MCF 10A (cell line): ENCODE measurements around the gene HTR3E. TPM values are rescaled to one million over a fixed set of nuclear protein-coding genes. Genes with fewer than 3 reads are reported as not detected.

Source experiments
- BruUV-seq: library from RNA; stranded (reverse); fragments of 400-500 nt; replicated peaks from 2 replicates; lab custom pipeline; 2021; lab: Mats Ljungman, UMichigan
- CTCF ChIA-PET: fragments of 300-600 bp; sonication (Branson Sonifier 250); formaldehyde crosslinking; extraction: SDS; loops from one replicate; lab custom pipeline; 2021; ENCODE audit warnings: antibody characterized with exemption, inconsistent platforms; lab: Yijun Ruan, JAX
- POLR2A ChIA-PET: fragments of 300-600, 350-650 bp; sonication (Branson Sonifier 250); formaldehyde crosslinking; extraction: SDS; loops from one replicate; lab custom pipeline; 2020; ENCODE audit warnings: antibody characterized with exemption, inconsistent platforms; lab: Yijun Ruan, JAX
- DNase-seq: peaks from one replicate; pipeline ENCODE4 v3.0.0-alpha.2; 2018; ENCODE audit not compliant: unreplicated experiment
- H3K27ac Mint-ChIP-seq: one replicate; pipeline ENCODE4 v1.8.0; 2022; ENCODE audit warnings: mild to moderate bottlenecking, low read depth, mixed read lengths; ENCODE audit not compliant: unreplicated experiment
- H3K27me3 Mint-ChIP-seq: one replicate; pipeline ENCODE4 v1.8.0; 2022; ENCODE audit warnings: mixed read lengths; ENCODE audit not compliant: insufficient read depth, unreplicated experiment
- H3K36me3 Mint-ChIP-seq: one replicate; pipeline ENCODE4 v1.8.0; 2022; ENCODE audit warnings: mild to moderate bottlenecking, moderate library complexity, mixed read lengths; ENCODE audit not compliant: insufficient read depth, unreplicated experiment
- H3K4me1 Mint-ChIP-seq: one replicate; pipeline ENCODE4 v1.8.0; 2022; ENCODE audit warnings: mixed read lengths; ENCODE audit not compliant: insufficient read depth, unreplicated experiment
- H3K4me3 Mint-ChIP-seq: one replicate; pipeline ENCODE4 v1.8.0; 2022; ENCODE audit warnings: mild to moderate bottlenecking, moderate library complexity, mixed read lengths; ENCODE audit not compliant: unreplicated experiment
- H3K9me3 Mint-ChIP-seq: one replicate; pipeline ENCODE4 v1.8.0; 2022; ENCODE audit warnings: mixed read lengths; ENCODE audit not compliant: unreplicated experiment
- CTCF ChIP-seq: fragments of 200-600 bp; IDR thresholded peaks from one replicate; pipeline ENCODE4 v1.8.0; 2022; ENCODE audit warnings: antibody characterized with exemption, mild to moderate bottlenecking; ENCODE audit not compliant: unreplicated experiment
- intact Hi-C: fragments of 100-400 bp; cut with micrococcal nuclease; formaldehyde crosslinking; loops from 2 replicates; pipeline ENCODE4 v1.14.1; 2022
- total RNA-seq: library from RNA; stranded (reverse); gene quantifications from 2 replicates; pipeline ENCODE4 v1.2.3, GENCODE V29; 2022

The HTR3E gene
- total RNA-seq, 1 experiment from 2014 or later = not detected

- no peak for TF ChIP-seq CTCF
- no TSS peak for BruUV-seq
- intact Hi-C loops = no loop called here
- no peak overlapping the region for H3K4me3 Mint-ChIP-seq
- POLR2A ChIA-PET = interaction anchor here (0.7 kb wide), 1 partner anchor 172 kb away, joined by 3 read pairs; no protein-coding TSS in a partner anchor
- no peaks in the 10 kb centered on the region for H3K4me1 Mint-ChIP-seq
- no peak for DNase-seq
- H3K36me3 Mint-ChIP-seq = no peaks in the 10 kb centered on the region
- CTCF ChIA-PET = no interaction called here
- H3K27ac Mint-ChIP-seq = no peak overlapping the region
- no peaks in the 10 kb centered on the region for H3K9me3 Mint-ChIP-seq
- no peaks in the 10 kb centered on the region for H3K27me3 Mint-ChIP-seq
Measured at GRCh38 chr3:184126006-184126405, 29.1 kb downstream of the HTR3E start.

- peak; percentile 40 for DNase-seq
- CTCF ChIA-PET = no interaction called here
Measured at GRCh38 chr3:184129012-184129411, 32.1 kb downstream of the HTR3E start.

GRCh38 chr3:184132945-184133344 lies 36.1 kb downstream of the HTR3E start:
- BruUV-seq = no TSS peak
- CTCF ChIA-PET = interaction anchor here (0.8 to 0.9 kb wide), 2 partner anchors 117 to 236 kb away, joined by 3 read pairs; partner anchors contain the start of gene EEF1AKMT4
- H3K27ac Mint-ChIP-seq = peak overlapping the region; percentile 83
- H3K27me3 Mint-ChIP-seq = no peaks in the 10 kb centered on the region
- H3K9me3 Mint-ChIP-seq = no peaks in the 10 kb centered on the region
- DNase-seq = no peak
- no peaks in the 10 kb centered on the region for H3K36me3 Mint-ChIP-seq
- H3K4me1 Mint-ChIP-seq = peaks cover 17% of the 10 kb centered on the region
- intact Hi-C loops = loop anchor here (10.0 kb wide), 1 partner anchor 98 kb away; the partner anchor contains the start of gene HTR3D
- TF ChIP-seq CTCF = no peak
- H3K4me3 Mint-ChIP-seq = peak overlapping the region; percentile 99
- POLR2A ChIA-PET = interaction anchor here (1.1 to 4.5 kb wide), 13 partner anchors 8 to 248 kb away, joined by 3 to 59 read pairs (median 10); partner anchors contain the start of genes AP2M1, CLCN2, DVL3 and EEF1AKMT4

More at GRCh38 chr3:184129012-184129411, 32.1 kb downstream of the HTR3E start:
- Mint-ChIP-seq H3K27me3 (no peaks in the 10 kb centered on the region), H3K4me1 (peaks cover 9% of the 10 kb centered on the region), H3K36me3 (no peaks in the 10 kb centered on the region), H3K27ac (no peak overlapping the region), H3K9me3 (no peaks in the 10 kb centered on the region), H3K4me3 (no peak overlapping the region)
- no TSS peak for BruUV-seq
- POLR2A ChIA-PET = no interaction called here
- peak; percentile 24 for TF ChIP-seq CTCF
- intact Hi-C loops = no loop called here

- BruUV-seq = no TSS peak
- H3K4me1 Mint-ChIP-seq = peaks cover 17% of the 10 kb centered on the region
- POLR2A ChIA-PET = interaction anchor here (0.6 to 4.5 kb wide), 35 partner anchors 9 to 249 kb away, joined by 3 to 59 read pairs (median 5); partner anchors contain the start of genes ABCC5, ABCF3, AP2M1 and CLCN2
Measured at GRCh38 chr3:184133840-184134745, 37.2 kb downstream of the HTR3E start.

More at GRCh38 chr3:184133840-184134745, 37.2 kb downstream of the HTR3E start:
- Mint-ChIP-seq H3K36me3 (peaks cover 5% of the 10 kb centered on the region), H3K4me3 (peak overlapping the region; percentile 99), H3K27me3 (no peaks in the 10 kb centered on the region), H3K9me3 (no peaks in the 10 kb centered on the region), H3K27ac (peak overlapping the region; percentile 83)
- CTCF ChIA-PET = interaction anchor here (0.8 to 1.6 kb wide), 6 partner anchors 9 to 250 kb away, joined by 3 to 5 read pairs (median 3); partner anchors contain the start of genes ABCC5, EEF1AKMT4 and PARL
- intact Hi-C loops = loop anchor here (2.0 to 10.0 kb wide), 2 partner anchors 99 to 239 kb away; partner anchors contain the start of gene HTR3D
- no peak for TF ChIP-seq CTCF
- peak; percentile 85 for DNase-seq
